ENCODE results near the gene ABT1.

The ABT1 gene

DNA sequence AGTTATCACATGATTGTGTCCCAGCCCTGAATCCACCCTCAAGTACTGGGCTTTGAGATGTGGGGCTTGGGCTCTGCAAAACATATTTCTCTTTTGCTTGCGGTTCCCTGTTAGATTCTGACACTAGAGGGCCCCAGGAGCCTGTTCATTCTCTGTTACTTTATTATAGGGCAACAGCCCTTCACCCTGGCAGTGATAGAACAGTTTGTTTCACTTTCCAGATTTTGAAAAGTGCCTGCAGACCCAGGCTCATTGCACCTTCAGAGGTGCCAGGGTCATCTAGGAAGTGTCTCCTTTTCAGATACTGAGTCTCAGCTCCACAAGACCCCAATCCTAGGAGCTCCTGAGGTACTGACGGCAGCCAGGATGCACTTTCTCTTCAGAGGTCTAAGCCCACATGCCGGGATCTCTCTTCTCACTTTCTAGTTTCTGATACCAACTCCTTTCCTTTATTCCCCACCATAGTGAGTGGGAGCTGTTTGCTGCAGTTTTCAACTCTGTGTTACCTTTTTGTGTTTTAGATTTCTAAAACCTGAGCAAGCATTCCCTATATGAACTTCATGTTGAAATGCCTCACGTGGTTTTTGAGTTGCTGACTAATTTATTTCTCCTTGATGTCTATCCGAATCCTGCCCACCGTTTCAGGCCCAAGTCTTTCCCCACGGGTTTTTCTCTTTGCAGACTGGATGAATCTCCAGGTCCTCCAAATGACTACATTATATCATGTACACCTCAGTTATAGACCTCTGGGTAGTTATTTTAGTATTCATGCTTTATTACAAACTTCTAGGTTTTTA lies 10.9 kb downstream of the ABT1 start:
- DNase-seq, result peak; percentile 86

DNA sequence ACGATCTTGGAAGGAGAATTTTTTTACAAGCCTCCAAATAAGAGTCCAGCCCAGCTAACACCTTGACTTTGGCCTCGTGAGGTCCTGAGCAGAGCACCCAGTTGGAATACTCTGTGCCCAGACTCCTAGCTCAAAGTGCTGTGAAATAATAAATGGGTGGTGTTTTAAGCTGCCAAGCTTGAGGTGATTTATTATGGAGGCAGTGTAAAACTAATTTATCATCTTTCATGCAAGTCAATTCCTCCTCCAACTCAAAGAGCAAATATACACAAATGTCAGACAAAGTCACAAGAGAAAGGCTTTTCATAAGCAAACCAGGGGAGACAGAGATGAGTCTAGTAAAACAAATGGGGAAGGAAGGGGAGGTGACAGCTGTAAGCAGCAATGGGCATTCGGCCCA lies 12.7 kb downstream of the ABT1 start:
- no peak for DNase-seq

DNA sequence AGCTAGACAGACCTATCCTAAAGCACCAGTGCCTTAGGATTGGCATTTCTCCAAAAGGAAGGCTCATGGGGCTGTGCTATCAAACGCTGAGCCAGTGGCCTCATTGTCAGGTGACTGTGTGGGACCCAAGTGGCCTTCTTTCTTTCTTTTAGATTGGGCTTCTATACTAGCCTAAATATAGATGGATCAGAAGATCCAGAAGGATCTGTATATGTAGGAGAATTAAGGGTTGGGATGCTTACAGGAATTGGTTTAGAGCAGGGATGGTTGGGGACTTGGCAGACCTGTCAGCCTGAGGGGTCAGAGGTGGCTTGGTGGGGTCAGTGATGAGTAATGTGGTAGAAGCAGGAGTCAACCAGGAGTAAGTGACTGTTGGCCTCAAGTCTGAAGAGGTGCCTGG lies 14.8 kb downstream of the ABT1 start:
- no peak for DNase-seq

DNA sequence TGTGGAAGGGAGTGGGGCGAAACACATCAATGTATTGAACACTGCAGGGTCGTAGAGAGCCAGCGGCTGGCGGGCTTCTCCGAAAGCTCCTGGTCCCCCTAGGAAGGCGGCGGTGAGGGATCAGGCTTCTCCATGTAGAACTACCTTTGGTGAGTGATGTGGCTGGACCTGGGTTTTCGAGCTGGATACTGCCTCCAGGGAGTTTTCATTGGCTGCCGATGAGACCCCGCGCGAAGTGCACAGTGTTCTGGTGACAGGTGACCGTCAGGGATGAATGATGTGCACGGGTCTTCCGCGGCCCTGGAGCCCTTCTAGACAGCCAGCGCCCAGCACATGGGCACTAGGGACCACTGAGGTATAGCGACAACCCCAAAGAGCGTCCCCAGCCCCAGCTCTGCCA lies 16.4 kb downstream of the ABT1 start:
- no peak for DNase-seq

DNA sequence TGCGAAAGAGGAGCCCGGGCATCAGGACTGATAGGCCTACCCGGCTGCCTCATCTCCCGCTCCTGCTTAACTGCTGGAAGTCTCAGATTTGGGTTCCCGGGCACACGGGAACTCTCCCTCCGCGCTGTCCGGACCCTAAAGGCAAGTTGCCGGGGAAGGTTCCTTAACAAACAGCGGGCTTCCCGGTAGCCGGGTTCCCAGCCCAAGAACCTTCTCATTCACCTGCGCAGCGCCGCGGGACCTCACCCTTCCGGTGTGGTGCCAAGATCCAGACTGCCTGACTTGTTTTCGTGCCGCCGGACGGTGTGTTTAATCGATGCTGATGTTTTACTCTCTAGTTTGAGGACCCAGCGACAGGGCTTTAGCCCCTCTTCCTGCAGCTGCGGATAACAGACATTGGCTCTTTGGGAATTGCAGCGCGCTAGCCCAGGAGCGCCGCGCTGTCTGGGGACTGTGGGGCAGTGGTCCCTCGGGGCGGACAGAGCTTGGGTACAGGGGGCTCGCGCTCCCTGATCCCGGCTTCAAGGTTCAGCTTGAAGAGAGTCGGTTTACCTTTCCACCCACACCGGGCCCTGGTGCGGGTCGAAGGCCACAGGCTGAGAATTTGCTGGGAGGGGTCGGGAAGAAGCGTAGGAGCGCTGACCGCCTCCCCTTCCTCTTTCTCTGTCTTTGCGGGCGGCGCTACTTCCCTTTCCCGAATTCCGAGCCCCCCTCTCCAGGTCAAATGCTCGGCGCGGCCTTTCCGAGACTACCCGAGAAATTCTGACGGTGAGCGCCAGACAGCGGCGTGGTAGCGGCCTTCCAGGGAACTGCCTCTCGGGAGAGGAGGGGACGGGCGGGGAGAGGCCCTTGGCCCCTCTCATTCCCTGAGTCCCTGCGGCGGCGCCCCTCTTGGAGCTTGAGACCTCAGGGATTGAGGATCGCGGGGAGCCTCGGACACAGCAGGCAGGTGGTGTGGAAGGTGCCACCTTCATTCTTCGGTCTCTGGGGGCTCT lies 17.2 kb downstream of the ABT1 start:
- DNase-seq, result peak; percentile 63

DNA sequence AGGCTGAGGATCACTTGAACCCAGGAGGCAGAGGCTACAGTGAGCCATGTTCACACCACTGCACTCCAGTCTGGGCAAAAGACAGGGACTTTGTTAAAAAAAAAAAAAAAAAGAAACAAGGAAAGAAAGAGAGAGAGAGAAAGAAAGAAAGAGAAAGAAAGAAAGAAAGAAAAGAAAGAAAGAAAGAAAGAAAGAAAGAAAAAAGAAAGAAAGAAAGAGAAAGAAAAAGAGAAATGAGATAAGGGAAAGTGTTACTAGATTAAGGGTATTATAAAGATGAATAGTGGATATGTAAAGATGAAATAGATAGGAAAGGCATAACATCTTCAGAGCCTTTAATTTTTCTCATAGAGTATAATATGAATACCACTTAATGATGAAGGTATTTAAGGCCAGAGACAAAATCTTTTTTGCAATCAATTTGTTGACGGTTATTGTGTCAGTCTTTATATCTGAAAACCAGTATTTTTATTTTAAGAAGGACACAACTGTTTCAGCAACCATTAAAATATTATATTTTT lies 26.6 kb downstream of the ABT1 start:
- DNase-seq, result no peak

DNA sequence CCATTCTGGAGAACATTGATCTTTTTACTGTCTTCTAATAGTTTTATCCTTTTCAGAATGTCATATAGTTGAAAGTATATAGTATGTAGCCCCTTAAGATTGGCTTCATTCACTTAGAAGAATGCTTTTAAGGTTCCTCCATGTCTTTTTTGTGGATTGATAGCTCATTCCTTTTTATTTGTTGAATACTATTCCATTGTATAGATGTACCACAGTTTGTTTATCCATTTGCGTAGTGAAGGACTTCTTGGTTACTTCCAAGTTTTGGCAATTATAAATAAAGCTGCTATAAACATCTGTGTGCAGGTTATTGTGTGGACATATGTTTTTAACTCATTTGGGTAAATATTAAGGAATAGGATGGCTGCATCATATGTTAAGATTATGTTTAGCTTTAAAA lies 27.8 kb downstream of the ABT1 start:
- no peak for DNase-seq

DNA sequence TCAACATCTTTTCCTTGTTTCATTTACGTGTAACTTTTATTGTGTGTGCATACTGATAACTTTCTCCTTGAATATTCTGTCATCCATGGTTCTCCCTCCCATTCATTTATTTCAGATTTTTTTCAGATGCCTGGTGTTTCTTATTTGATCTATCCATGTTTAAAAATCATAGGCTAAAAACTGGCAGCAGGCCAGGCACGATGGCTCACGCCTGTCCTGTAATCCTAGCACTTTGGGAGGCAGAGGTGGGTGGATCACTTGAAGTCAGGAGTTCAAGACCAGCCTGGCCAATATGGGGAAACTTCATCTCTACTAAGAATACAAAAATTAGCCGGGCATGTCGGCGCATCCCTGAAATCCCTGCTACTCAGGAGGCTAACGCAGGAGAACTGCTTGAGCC lies 31.1 kb downstream of the ABT1 start:
- DNase-seq, result no peak

DNA sequence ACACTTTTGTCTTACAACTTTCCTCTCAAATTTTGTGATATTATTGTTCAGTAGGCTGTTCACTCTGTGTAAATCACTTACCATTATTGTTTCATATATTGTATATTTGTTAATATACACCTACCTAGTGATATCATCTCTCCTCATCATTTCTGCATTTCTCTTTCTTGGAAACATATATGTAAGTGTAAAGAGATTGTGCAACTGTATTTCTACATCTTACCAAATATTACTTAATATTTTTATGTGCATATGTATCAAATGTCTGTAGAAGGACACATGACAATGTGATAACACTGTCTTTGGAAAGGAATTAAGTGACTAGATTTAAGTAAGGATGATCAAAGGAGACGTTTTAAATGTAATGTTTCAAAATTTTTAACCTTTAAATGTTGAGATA lies 32.6 kb downstream of the ABT1 start:
- DNase-seq, result no peak

DNA sequence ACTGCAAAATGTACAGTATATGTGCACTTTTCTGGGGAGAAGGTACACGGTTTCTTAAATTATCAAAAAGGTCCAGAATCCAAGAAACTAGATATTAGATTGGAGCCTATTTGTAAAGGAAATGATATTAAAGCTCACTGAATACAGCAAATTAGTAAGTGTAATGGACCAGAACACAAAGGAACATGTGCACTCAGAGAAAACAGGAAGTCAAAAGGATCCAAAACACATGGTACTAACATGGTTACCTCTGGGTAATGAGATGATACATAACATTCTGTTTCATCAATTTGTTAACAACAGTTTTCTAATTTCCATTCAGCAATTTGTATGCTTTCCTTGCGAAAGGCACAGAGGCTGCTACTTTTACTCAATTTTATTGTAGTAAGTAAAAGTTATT lies 44.1 kb downstream of the ABT1 start:
- DNase-seq, result no peak

DNA sequence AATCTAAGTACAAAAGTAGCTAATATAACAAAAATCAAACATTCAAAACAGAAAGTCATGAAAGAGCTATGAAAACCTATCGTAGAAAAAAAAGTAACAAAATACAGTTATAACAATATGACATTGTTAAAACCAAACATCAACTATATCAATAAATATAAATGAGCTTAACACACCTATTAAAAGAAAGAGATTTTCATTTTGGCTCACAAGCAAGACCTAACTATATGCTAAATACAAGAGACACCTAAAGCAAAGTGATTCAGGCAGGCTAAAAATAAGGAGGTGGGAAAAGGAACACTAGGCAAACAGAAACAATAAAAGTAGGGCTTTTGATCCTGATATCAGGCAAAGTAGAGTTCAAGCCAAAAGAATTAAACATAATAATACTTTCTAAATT lies 49.3 kb downstream of the ABT1 start:
- DNase-seq, result no peak
